M059J (cell line): ENCODE results near the gene NEURL2. TPM values are rescaled to one million over a fixed set of nuclear protein-coding genes. Genes with fewer than 3 reads are reported as not detected.
A peak's percentile ranks its signal among the peaks of the same experiment; 100 is the strongest.
"Not testable (repeated sequence)": the region's sequence is repeated elsewhere in the genome, so short reads cannot be mapped to it uniquely, and the experiment has no call there.

ENCODE experiments used
- DNase-seq: peaks from one replicate; pipeline ENCODE4 v3.0.0-alpha.2; 2012; ENCODE audit warnings: low read depth
- total RNA-seq: library from RNA; depleted of rRNA; stranded (reverse); fragments of >200 nt; shearing (Covaris generic); gene quantifications from 2 replicates; pipeline ENCODE4 v1.2.3, GENCODE V29; 2014

The NEURL2 gene
- total RNA-seq, 1 experiment from 2014 or later: 3.1 TPM

GRCh38 chr20:45901332-45901731 lies 10.3 kb upstream of the NEURL2 start:
- DNase-seq: not testable (repeated sequence)

- DNase-seq: no peak
Measured at GRCh38 chr20:45899046-45899835, 8.2 kb upstream of the NEURL2 start.

- no peak for DNase-seq
Measured at GRCh38 chr20:45898285-45898684, 7.3 kb upstream of the NEURL2 start.

- DNase-seq: no peak
Measured at GRCh38 chr20:45897692-45898091, 6.7 kb upstream of the NEURL2 start.

- DNase-seq: no peak
Measured at GRCh38 chr20:45897289-45897688, 6.3 kb upstream of the NEURL2 start.

GRCh38 chr20:45896641-45897161 lies 5.7 kb upstream of the NEURL2 start:
- DNase-seq: no peak

- DNase-seq: no peak
Measured at GRCh38 chr20:45894797-45895196, 3.8 kb upstream of the NEURL2 start.

- peak; percentile 35 for DNase-seq
Measured at GRCh38 chr20:45893831-45894230, 2.8 kb upstream of the NEURL2 start.

GRCh38 chr20:45892828-45893500 lies 2.0 kb upstream of the NEURL2 start:
- no peak for DNase-seq

- DNase-seq: peak; percentile 64
Measured at GRCh38 chr20:45892049-45892825, 1.2 kb upstream of the NEURL2 start.

GRCh38 chr20:45890077-45890984 lies 677 bp downstream of the NEURL2 start:
- peak; percentile 53 for DNase-seq

GRCh38 chr20:45888681-45889080 lies 2.3 kb downstream of the NEURL2 start:
- DNase-seq: no peak

- DNase-seq: no peak
Measured at GRCh38 chr20:45887346-45887715, 3.7 kb downstream of the NEURL2 start, which contains the start of gene SPATA25. TSS of gene SPATA25 (minus strand) at chr20:45887622. CDS start at chr20:45887590, 32 bp downstream.

- no peak for DNase-seq
Measured at GRCh38 chr20:45886590-45887345, 4.2 kb downstream of the NEURL2 start.

GRCh38 chr20:45883100-45883469 lies 7.9 kb downstream of the NEURL2 start:
- DNase-seq: no peak

GRCh38 chr20:45882469-45883099 lies 8.4 kb downstream of the NEURL2 start:
- no peak for DNase-seq

- peak; percentile 100 for DNase-seq
Measured at GRCh38 chr20:45880988-45881788, 9.8 kb downstream of the NEURL2 start, which contains the start of gene ZSWIM1. TSS of gene ZSWIM1 (plus strand) at chr20:45881227. CDS start at chr20:45882593, 1,366 bp downstream.

GRCh38 chr20:45878076-45878761 lies 12.8 kb downstream of the NEURL2 start:
- DNase-seq: no peak
